Fibroblast of peridontal ligament (primary cell): Measurements from ENCODE around the gene LTB4R.

Experiments used
- DNase-seq: peaks from one replicate; pipeline ENCODE4 v3.0.0-alpha.2; 2010; ENCODE audit errors: extremely low read depth

The LTB4R gene

GRCh38 chr14:24300326-24300980 is 10.8 kb upstream of the LTB4R start:
- DNase-seq: no peak

- DNase-seq: no peak
Observed at GRCh38 chr14:24304019-24304387, 7.3 kb upstream of the LTB4R start.

GRCh38 chr14:24307156-24307574 is 4.1 kb upstream of the LTB4R start:
- DNase-seq: no peak

GRCh38 chr14:24307575-24308341 is 3.5 kb upstream of the LTB4R start, which contains the start of gene CIDEB:
TSS of gene CIDEB (minus strand) at chr14:24307977. CDS start at chr14:24307858, 119 bp downstream.
- peak; percentile 60 for DNase-seq

- no peak for DNase-seq
Observed at GRCh38 chr14:24308342-24309124, 2.8 kb upstream of the LTB4R start.

- DNase-seq: no peak
Observed at GRCh38 chr14:24309538-24310264, 1.6 kb upstream of the LTB4R start, which contains the start of gene LTB4R2. TSS of gene LTB4R2 (plus strand) at chr14:24310140. CDS start at chr14:24310665, 525 bp downstream.

GRCh38 chr14:24310265-24310645 is 1.0 kb upstream of the LTB4R start:
- DNase-seq: no peak

- peak; percentile 42 for DNase-seq
Observed at GRCh38 chr14:24311837-24312615, 724 bp downstream of the LTB4R start.

GRCh38 chr14:24312736-24313507 is 1.6 kb downstream of the LTB4R start:
- no peak for DNase-seq

GRCh38 chr14:24313913-24314312 is 2.6 kb downstream of the LTB4R start:
- DNase-seq: no peak

GRCh38 chr14:24314377-24315193 is 3.3 kb downstream of the LTB4R start:
- DNase-seq: no peak

GRCh38 chr14:24315243-24315806 is 4.0 kb downstream of the LTB4R start:
- no peak for DNase-seq

GRCh38 chr14:24315807-24316596 is 4.7 kb downstream of the LTB4R start:
- DNase-seq: no peak

- DNase-seq: no peak
Observed at GRCh38 chr14:24316597-24316950, 5.3 kb downstream of the LTB4R start.

GRCh38 chr14:24317141-24317928 is 6.0 kb downstream of the LTB4R start:
- DNase-seq: peak; percentile 46

- no peak for DNase-seq
Observed at GRCh38 chr14:24321212-24321975, 10.1 kb downstream of the LTB4R start.

GRCh38 chr14:24322672-24323071 is 11.4 kb downstream of the LTB4R start:
- DNase-seq: no peak
